PC-3 (cell line): ENCODE results near the gene KCNN1. TPM values are rescaled to one million over a fixed set of nuclear protein-coding genes. Genes with fewer than 3 reads are reported as not detected.
A peak's percentile ranks its signal among the peaks of the same experiment; 100 is the strongest.

Experiments used
- ATAC-seq: fragments of 200-7000 bp; cut with Tn5 transposase; 2 replicates; pipeline ENCODE4 v1.9.1; 2020; ENCODE audit warnings: mild to moderate bottlenecking, moderate library complexity
- BruUV-seq: library from RNA; stranded (reverse); fragments of 400-500 nt; replicated peaks from 2 replicates; lab custom pipeline; 2021; lab: Mats Ljungman, UMichigan
- CTCF ChIA-PET: fragments of 300-600 bp; sonication (Branson Sonifier 250); formaldehyde crosslinking; loops from one replicate; lab custom pipeline; 2022; ENCODE audit warnings: antibody characterized with exemption; lab: Charles Lee
- POLR2A ChIA-PET: fragments of 300-600 bp; sonication (Branson Sonifier 250); formaldehyde crosslinking; loops from one replicate; lab custom pipeline; 2022; ENCODE audit warnings: antibody characterized with exemption; ENCODE audit not compliant: unreplicated experiment; lab: Charles Lee
- DNase-seq: peaks from one replicate; pipeline ENCODE4 v3.0.0-alpha.2; 2015
- H2AFZ ChIP-seq: fragments of 300-600 bp; sonication (generic); 2 replicates; pipeline ENCODE4 v1.6.0; 2016; ENCODE audit warnings: antibody characterized with exemption, low read length
- H3F3A ChIP-seq: fragments of 300-600 bp; sonication (generic); one replicate; pipeline ENCODE4 v1.6.0; 2017; ENCODE audit warnings: antibody characterized with exemption, low read length, control low read depth, mild to moderate bottlenecking; ENCODE audit not compliant: unreplicated experiment
- H3K27ac ChIP-seq: fragments of 300-600 bp; sonication (generic); 2 replicates; pipeline ENCODE4 v1.5.1; 2016; ENCODE audit warnings: mild to moderate bottlenecking, low read length
- H3K27me3 ChIP-seq: fragments of 300-600 bp; sonication (generic); 2 replicates; pipeline ENCODE4 v1.6.1; 2016; ENCODE audit warnings: low read length, mixed read lengths
- H3K36me3 ChIP-seq: fragments of 300-600 bp; sonication (generic); 2 replicates; pipeline ENCODE4 v1.6.1; 2016; ENCODE audit warnings: low read depth, mixed run types, low read length, mixed read lengths
- H3K4me1 ChIP-seq: fragments of 300-600 bp; sonication (generic); 2 replicates; pipeline ENCODE4 v1.5.1; 2016; ENCODE audit warnings: low read length; ENCODE audit not compliant: insufficient read depth
- H3K4me2 ChIP-seq: fragments of 300-600 bp; sonication (generic); 2 replicates; pipeline ENCODE4 v1.6.0; 2016; ENCODE audit warnings: low read length
- H3K4me3 ChIP-seq: fragments of 300-600 bp; sonication (generic); 2 replicates; pipeline ENCODE4 v1.5.1; 2016; ENCODE audit warnings: mild to moderate bottlenecking, low read length, mixed read lengths
- H3K79me2 ChIP-seq: fragments of 300-600 bp; sonication (generic); 2 replicates; pipeline ENCODE4 v1.6.1; 2017; ENCODE audit warnings: low read length, mixed read lengths
- H3K9ac ChIP-seq: fragments of 300-600 bp; sonication (generic); 2 replicates; pipeline ENCODE4 v1.6.0; 2016; ENCODE audit warnings: mild to moderate bottlenecking, low read length
- H3K9me2 ChIP-seq: fragments of 300-600 bp; sonication (generic); replicated peaks from 2 replicates; pipeline ENCODE4 v1.6.1; 2016; ENCODE audit warnings: mixed run types, low read length, mixed read lengths
- H3K9me3 ChIP-seq: fragments of 300-600 bp; sonication (generic); 2 replicates; pipeline ENCODE4 v1.6.1; 2016; ENCODE audit warnings: low read length, mixed read lengths
- H4K20me1 ChIP-seq: fragments of 300-600 bp; sonication (generic); 2 replicates; pipeline ENCODE4 v1.6.1; 2016; ENCODE audit warnings: low read length, mixed read lengths
- CTCF ChIP-seq: fragments of 300-600 bp; sonication (generic); conservative IDR thresholded peaks from 2 replicates; pipeline ENCODE4 v1.5.1; 2017; ENCODE audit warnings: antibody characterized with exemption, low read depth, mild to moderate bottlenecking, low read length
- EZH2 ChIP-seq: fragments of 300-600 bp; sonication (generic); IDR thresholded peaks from one replicate; pipeline ENCODE4 v1.6.1; 2017; ENCODE audit warnings: antibody characterized with exemption, mild to moderate bottlenecking, low read length; ENCODE audit not compliant: unreplicated experiment
- EZH2phosphoT487 ChIP-seq: fragments of 300-600 bp; sonication (generic); IDR thresholded peaks from 2 replicates; pipeline ENCODE4 v1.6.1; 2018; ENCODE audit warnings: mild to moderate bottlenecking, antibody characterized with exemption, low read length, borderline replicate concordance
- intact Hi-C: fragments of 100-400 bp; cut with micrococcal nuclease; formaldehyde crosslinking; loops from 2 replicates; pipeline ENCODE4 v1.9.0; 2023
- total RNA-seq: library from RNA; depleted of rRNA; stranded (reverse); fragments of >200 nt; gene quantifications from 2 replicates; pipeline ENCODE4 v1.2.3, GENCODE V29; 2014

The KCNN1 gene
- total RNA-seq, 1 experiment from 2014 or later: not detected

- ChIA-PET CTCF (no interaction called here), POLR2A (no interaction called here)
- Histone ChIP-seq H3K36me3 (peaks cover 3% of the 10 kb centered on the region; the same call in 1 of the 2 replicates), H3K4me3 (no peak overlapping the region), H3K9me2 (no peaks in the 10 kb centered on the region), H3K4me2 (peak overlapping the region; percentile 7; the same call in 1 of the 2 replicates), H3K27me3 (peaks cover 5% of the 10 kb centered on the region; the same call in 1 of the 2 replicates), H4K20me1 (0 out of 2 replicates have a peak, but pooled peaks cover 2% of the 10 kb centered on the region), H3K4me1 (peaks cover 17% of the 10 kb centered on the region), H3K9me3 (no peaks in the 10 kb centered on the region), H3K9ac (no peak overlapping the region), H3K79me2 (no peaks in the 10 kb centered on the region), H3K27ac (0 out of 2 replicates have a peak overlapping the region, but pooled peaks have one; percentile 14), H2AFZ (no peak overlapping the region), H3F3A (peaks cover 5% of the 10 kb centered on the region)
- intact Hi-C loops: no loop called here
- ATAC-seq (peak; percentile 81), DNase-seq (peak; percentile 82)
- no peak for TF ChIP-seq CTCF
- no TSS peak for BruUV-seq
These were observed 22.6 kb upstream of the KCNN1 start for GRCh38 chr19:17944301-17944700.

- no peak overlapping the region for H3K27ac ChIP-seq
- TF ChIP-seq EZH2: no peak
- TF ChIP-seq CTCF: no peak
- TF ChIP-seq EZH2phosphoT487: no peak
- ChIA-PET CTCF (interaction anchor here (0.5 to 0.7 kb wide), 3 partner anchors 10 to 113 kb away, joined by 3 to 13 read pairs (median 7); no protein-coding TSS in a partner anchor), POLR2A (interaction anchor here (0.6 to 1.0 kb wide), 2 partner anchors 14 to 116 kb away, joined by 6 to 11 read pairs; partner anchors contain the start of gene CCDC124)
- DNase-seq: no peak
- no peaks in the 10 kb centered on the region for H3K36me3 ChIP-seq
- H3K9me3 ChIP-seq: no peaks in the 10 kb centered on the region
- peak overlapping the region; percentile 72 for H3K9ac ChIP-seq
- H4K20me1 ChIP-seq: 0 out of 2 replicates have a peak, but pooled peaks cover 2% of the 10 kb centered on the region
- peaks cover 37% of the 10 kb centered on the region for H3K4me1 ChIP-seq
- peak overlapping the region; percentile 71 for H3K4me3 ChIP-seq
- ATAC-seq: peak; percentile 16
- intact Hi-C loops: loop anchor here (5.0 kb wide), 1 partner anchor 110 kb away; no protein-coding TSS in a partner anchor
- no TSS peak for BruUV-seq
- peak overlapping the region; percentile 95 for H2AFZ ChIP-seq
- H3F3A ChIP-seq: peaks cover 5% of the 10 kb centered on the region
- peak overlapping the region; percentile 99 for H3K4me2 ChIP-seq
- no peaks in the 10 kb centered on the region for H3K9me2 ChIP-seq
- peaks cover 29% of the 10 kb centered on the region for H3K27me3 ChIP-seq
- no peaks in the 10 kb centered on the region for H3K79me2 ChIP-seq
These were observed 19.7 kb upstream of the KCNN1 start for GRCh38 chr19:17946965-17947784.
